DND-41 (cell line): ENCODE data around the gene SCRN1.

Experiments used
- CTCF ChIP-seq: IDR thresholded peaks from 2 replicates; pipeline ENCODE4 v1.5.1; 2012; ENCODE audit warnings: borderline replicate concordance, low read length, moderate library complexity, mild to moderate bottlenecking; ENCODE audit not compliant: poor library complexity, severe bottlenecking; ENCODE audit errors: extremely low read depth
- EZH2 ChIP-seq: IDR thresholded peaks from 3 replicates; pipeline ENCODE4 v1.6.1; 2012; ENCODE audit warnings: borderline replicate concordance, low read depth, mild to moderate bottlenecking, moderate library complexity, low read length, inconsistent platforms; ENCODE audit not compliant: severe bottlenecking

- TF ChIP-seq CTCF (no peak), EZH2 (no peak)
These were observed 2.5 kb downstream of the SCRN1 start for GRCh38 chr7:29987083-29987482.
